Activated naive CD4-positive, alpha-beta T cell treated with anti-CD3 and anti-CD28 coated beads, Interleukin-2, amount 50 U/mL, for 72 hours (primary cell): ENCODE results near the gene KRT6B. TPM values are rescaled to one million over a fixed set of nuclear protein-coding genes. Genes with fewer than 3 reads are reported as not detected.
"Not testable (repeated sequence)": the region's sequence is repeated elsewhere in the genome, so short reads cannot be mapped to it uniquely, and the experiment has no call there.

Experiments
- ATAC-seq, 2 donors: fragments of 150-1000 bp; cut with Tn5 transposase; 2 replicates each; pipeline ENCODE4 v1.10.0; 2021; ENCODE audit warnings: mild to moderate bottlenecking in 2 of 2, moderate library complexity in 2 of 2
- DNase-seq, 2 donors: peaks; one replicate each; pipeline ENCODE4 v3.0.0; 2021 to 2022; ENCODE audit warnings: low spot score in 2 of 2
- H3K27ac Mint-ChIP-seq, 2 donors: one replicate each; pipeline ENCODE4 v1.8.0; 2022; ENCODE audit warnings: mild to moderate bottlenecking in 2 of 2, mixed read lengths in 2 of 2
- H3K36me3 Mint-ChIP-seq, 2 donors: one replicate each; pipeline ENCODE4 v1.8.0; 2022; ENCODE audit warnings: mixed read lengths in 2 of 2
- H3K9me3 Mint-ChIP-seq, 2 donors: one replicate each; pipeline ENCODE4 v1.8.0; 2022; ENCODE audit warnings: mixed read lengths in 2 of 2
- total RNA-seq, 2 donors: library from RNA; stranded (reverse); gene quantifications; one replicate each; pipeline ENCODE4 v1.2.3, GENCODE V29; 2022

The KRT6B gene
- total RNA-seq, 2 donors from 2014 or later, result not detected

- DNase-seq (no peak), ATAC-seq (no peak)
- Mint-ChIP-seq H3K36me3 (peaks cover 0 to 9% of the 10 kb centered on the region in 2 donors), H3K9me3 (peaks cover 5 to 9% of the 10 kb centered on the region in 2 donors), H3K27ac (no peak overlapping the region)
These were observed 34.5 kb upstream of the KRT6B start for GRCh38 chr12:52486166-52487105.

- DNase-seq, result no peak
- ATAC-seq, result no peak
- H3K36me3 Mint-ChIP-seq, result peaks cover 0 to 6% of the 10 kb centered on the region in 2 donors
- H3K9me3 Mint-ChIP-seq, result peaks cover 4 to 15% of the 10 kb centered on the region in 2 donors
- H3K27ac Mint-ChIP-seq, result no peak overlapping the region
These were observed 28.1 kb upstream of the KRT6B start for GRCh38 chr12:52480073-52480472.

GRCh38 chr12:52477651-52478050 is 25.7 kb upstream of the KRT6B start:
- H3K36me3 Mint-ChIP-seq, result no peaks in the 10 kb centered on the region
- peaks cover 0 to 11% of the 10 kb centered on the region in 2 donors for H3K9me3 Mint-ChIP-seq
- no peak for DNase-seq
- no peak for ATAC-seq
- H3K27ac Mint-ChIP-seq, result no peak overlapping the region

- peaks cover 0 to 5% of the 10 kb centered on the region in 2 donors for H3K9me3 Mint-ChIP-seq
- H3K27ac Mint-ChIP-seq, result no peak overlapping the region
- no peak for DNase-seq
- H3K36me3 Mint-ChIP-seq, result no peaks in the 10 kb centered on the region
- ATAC-seq, result no peak
These were observed 22.3 kb upstream of the KRT6B start for GRCh38 chr12:52474212-52474611.

- DNase-seq, result no peak
- H3K9me3 Mint-ChIP-seq, result peaks cover 0 to 4% of the 10 kb centered on the region in 2 donors
- H3K27ac Mint-ChIP-seq, result no peak within 1 kb of the TSS
- no peaks in the 10 kb centered on the region for H3K36me3 Mint-ChIP-seq
- no peak for ATAC-seq
These were observed 21.8 kb upstream of the KRT6B start, which contains the start of gene KRT6C for GRCh38 chr12:52473768-52474167. Gene KRT6C (minus strand): TSS chr12:52473805. CDS start chr12:52473737, 68 bp downstream.

- Mint-ChIP-seq H3K27ac (no peak overlapping the region), H3K9me3 (no peaks in the 10 kb centered on the region), H3K36me3 (no peaks in the 10 kb centered on the region)
- ATAC-seq (no peak), DNase-seq (no peak)
These were observed 17.9 kb upstream of the KRT6B start for GRCh38 chr12:52469853-52470252.

GRCh38 chr12:52464897-52465296 is 13.0 kb upstream of the KRT6B start:
- H3K36me3 Mint-ChIP-seq, result no peaks in the 10 kb centered on the region
- DNase-seq, result no peak
- H3K9me3 Mint-ChIP-seq, result no peaks in the 10 kb centered on the region
- H3K27ac Mint-ChIP-seq, result no peak overlapping the region
- ATAC-seq, result no peak

GRCh38 chr12:52461693-52462092 is 9.7 kb upstream of the KRT6B start:
- Mint-ChIP-seq H3K36me3 (no peaks in the 10 kb centered on the region), H3K27ac (no peak overlapping the region), H3K9me3 (no peaks in the 10 kb centered on the region)
- DNase-seq (no peak), ATAC-seq (no peak)

GRCh38 chr12:52458861-52459260 is 6.9 kb upstream of the KRT6B start:
- Mint-ChIP-seq H3K9me3 (no peaks in the 10 kb centered on the region), H3K36me3 (no peaks in the 10 kb centered on the region), H3K27ac (no peak overlapping the region)
- DNase-seq (no peak), ATAC-seq (no peak)

GRCh38 chr12:52455821-52456220 is 3.9 kb upstream of the KRT6B start:
- no peak for DNase-seq
- Mint-ChIP-seq H3K9me3 (no peaks in the 10 kb centered on the region), H3K36me3 (no peaks in the 10 kb centered on the region), H3K27ac (no peak overlapping the region)
- no peak for ATAC-seq

- no peak for ATAC-seq
- no peak for DNase-seq
- Mint-ChIP-seq H3K27ac (no peak overlapping the region), H3K36me3 (no peaks in the 10 kb centered on the region), H3K9me3 (no peaks in the 10 kb centered on the region)
These were observed 2.7 kb upstream of the KRT6B start for GRCh38 chr12:52454411-52455201.

- ATAC-seq (no peak), DNase-seq (no peak)
- no peaks in the 10 kb centered on the region for H3K9me3 Mint-ChIP-seq
- H3K36me3 Mint-ChIP-seq, result no peaks in the 10 kb centered on the region
- no peak overlapping the region for H3K27ac Mint-ChIP-seq
These were observed 3.7 kb downstream of the KRT6B start for GRCh38 chr12:52448228-52448627.

- not testable (repeated sequence) for ATAC-seq, H3K27ac Mint-ChIP-seq, DNase-seq, H3K36me3 Mint-ChIP-seq, H3K9me3 Mint-ChIP-seq
These were observed 4.8 kb downstream of the KRT6B start for GRCh38 chr12:52447196-52447595.

- ATAC-seq (no peak), DNase-seq (no peak)
- no peak overlapping the region for H3K27ac Mint-ChIP-seq
- no peaks in the 10 kb centered on the region for H3K36me3 Mint-ChIP-seq
- H3K9me3 Mint-ChIP-seq, result no peaks in the 10 kb centered on the region
These were observed 5.4 kb downstream of the KRT6B start for GRCh38 chr12:52446367-52447045.

- ATAC-seq, result no peak
- no peaks in the 10 kb centered on the region for H3K9me3 Mint-ChIP-seq
These were observed 6.1 kb downstream of the KRT6B start for GRCh38 chr12:52445876-52446275.

GRCh38 chr12:52444647-52445595 is 7.0 kb downstream of the KRT6B start:
- H3K9me3 Mint-ChIP-seq, result no peaks in the 10 kb centered on the region
- H3K36me3 Mint-ChIP-seq, result no peaks in the 10 kb centered on the region
- no peak for ATAC-seq
- DNase-seq, result no peak
- H3K27ac Mint-ChIP-seq, result no peak overlapping the region

More at GRCh38 chr12:52445876-52446275, 6.1 kb downstream of the KRT6B start:
- no peak for DNase-seq
- H3K36me3 Mint-ChIP-seq, result no peaks in the 10 kb centered on the region
- no peak overlapping the region for H3K27ac Mint-ChIP-seq
